Small intestine (tissue), 16 donors: ENCODE results near the gene ANKS1B. TPM values are rescaled to one million over a fixed set of nuclear protein-coding genes. Genes with fewer than 3 reads are reported as not detected.
"Not testable (repeated sequence)": the region's sequence is repeated elsewhere in the genome, so short reads cannot be mapped to it uniquely, and the experiment has no call there.

Experiments used
- DNase-seq, 2 donors: peaks; one replicate each; pipeline versions ENCODE4 v3.0.0 to v3.0.0-alpha.2; 2013
- FAIRE-seq: peaks from 2 replicates; lab custom pipeline; 2012; peaks lifted over from hg19 to GRCh38; lab: Jason Lieb, UNC
- H3K27ac ChIP-seq, 3 donors: one replicate each; pipeline ENCODE4 v1.5.1; 2013; ENCODE audit warnings: low read length in 2 of 3, mild to moderate bottlenecking in 2 of 3, control low read depth in 1 of 3, inconsistent platforms in 1 of 3, low read depth in 1 of 3, moderate library complexity in 1 of 3
- H3K27me3 ChIP-seq, 3 donors: one replicate each; pipeline ENCODE4 v1.6.1; 2013; ENCODE audit warnings: low read length in 3 of 3, inconsistent platforms in 1 of 3; ENCODE audit not compliant: control insufficient read depth in 3 of 3, insufficient read depth in 3 of 3
- H3K36me3 ChIP-seq, 3 donors: one replicate each; pipeline ENCODE4 v1.6.1; 2013; ENCODE audit warnings: low read length in 3 of 3, inconsistent platforms in 1 of 3, low read depth in 1 of 3, mild to moderate bottlenecking in 1 of 3, moderate library complexity in 1 of 3; ENCODE audit not compliant: control insufficient read depth in 3 of 3, insufficient read depth in 2 of 3
- H3K4me1 ChIP-seq, 3 donors: one replicate each; pipeline ENCODE4 v1.6.1; 2013; ENCODE audit warnings: low read length in 2 of 3, inconsistent platforms in 1 of 3, low read depth in 1 of 3, mild to moderate bottlenecking in 1 of 3, moderate library complexity in 1 of 3; ENCODE audit not compliant: control insufficient read depth in 3 of 3, insufficient read depth in 2 of 3
- H3K4me3 ChIP-seq, 3 donors: one replicate each; pipeline ENCODE4 v1.5.1; 2013; ENCODE audit warnings: low read length in 3 of 3, control low read depth in 1 of 3, inconsistent platforms in 1 of 3, low read depth in 1 of 3, mild to moderate bottlenecking in 1 of 3, moderate library complexity in 1 of 3
- H3K9me3 ChIP-seq, 2 donors: one replicate each; pipeline ENCODE4 v1.6.1; 2013; ENCODE audit warnings: low read depth in 1 of 2, low read length in 1 of 2; ENCODE audit not compliant: control insufficient read depth in 2 of 2, insufficient read depth in 1 of 2
- WGBS, 3 donors: extraction: QIAGEN DNeasy Blood & Tissue Kit; methylation state at CpG; one replicate each; pipeline ENCODE4 v1.1.7; 2013; 5-methylcytosine and 5-hydroxymethylcytosine counted together
- long read RNA-seq, 10 donors: transcript quantifications; one replicate each; lab custom pipeline, GENCODE V29; 2026
- polyA plus RNA-seq, 4 donors: library from polyadenylated mRNA; stranded (reverse) in 3 of 4; unstranded in 1 of 4; fragments of 200-250 nt in 3 of 4; fragments of 120-200 nt in 1 of 4; gene quantifications; one replicate each; pipeline versions ENCODE4 v1.2.1 to v1.2.3, GENCODE V29; 2013
- donor health status: healthy with polysubstance abuse.
- donor health status: control.
- donor health status: control.
- donor health status: Bipolar disorder and iron deficiency.
- donor health status: healthy.

The ANKS1B gene
- under 1 TPM in 2 of 4 donors, not detected in 2; 0.44 to 0.72 TPM for polyA plus RNA-seq
- long read RNA-seq, donor 1 = 0 reads
- long read RNA-seq, donor 2 = 0 reads
- long read RNA-seq, donor 3, partial matches to known transcripts = 7 of 7 reads
- long read RNA-seq, donor 3, other reads (novel, unspliced or antisense) = 0 of 7 reads
- long read RNA-seq, donor 4, partial matches to known transcripts = 15 of 15 reads
- long read RNA-seq, donor 4, other reads (novel, unspliced or antisense) = 0 of 15 reads
- long read RNA-seq, donor 5 = 0 reads
- long read RNA-seq, donor 6 = 0 reads
- long read RNA-seq, donor 7 = 0 reads
- long read RNA-seq, donor 8 = 0 reads
- long read RNA-seq, donor 9 = 0 reads
- long read RNA-seq, donor 10, partial matches to known transcripts = 0 of 1 reads
- long read RNA-seq, donor 10, other reads (novel, unspliced or antisense) = 0 of 1 reads

GRCh38 chr12:99984271-99985128, at the start of gene ANKS1B:
Gene ANKS1B, minus strand, starts transcription at chr12:99984936. Its CDS starts 699 bp downstream, at chr12:99984237.
- peaks cover 0 to 4% (median 2%) of the 10 kb centered on the region in 3 donors for H3K4me1 ChIP-seq
- peak within 1 kb of the TSS; percentile 4 to 56 (median 48) for H3K4me3 ChIP-seq
- H3K9me3 ChIP-seq = no peaks in the 10 kb centered on the region
- H3K27me3 ChIP-seq = peaks cover 3 to 22% (median 4%) of the 10 kb centered on the region in 3 donors
- no peak for FAIRE-seq
- DNase-seq = peak; percentile 11 to 58
- 1 to 2% (median 1%) methylated on average over 39 to 98 of the region's 98 CpGs for WGBS, 3 donors
- no peaks in the 10 kb centered on the region for H3K36me3 ChIP-seq
- no peak within 1 kb of the TSS for H3K27ac ChIP-seq

DNA sequence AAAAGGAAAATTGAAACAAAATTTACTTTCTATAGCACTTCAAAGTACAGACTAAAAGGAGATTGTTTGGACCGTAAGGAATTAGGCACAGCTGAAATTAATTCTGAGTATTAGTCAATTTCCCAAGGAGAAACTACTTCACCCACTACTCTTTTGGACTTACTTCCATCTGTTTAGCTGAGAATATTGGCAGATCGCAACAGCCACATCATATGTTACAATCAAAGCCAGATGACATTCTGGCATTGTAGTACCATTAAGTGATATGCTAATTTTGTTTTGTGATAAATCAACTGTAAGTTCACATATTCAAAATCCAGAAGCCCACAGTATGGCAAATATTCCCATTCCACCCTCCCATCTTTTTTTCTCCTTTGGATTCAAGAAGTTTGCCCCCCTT, 47.1 kb upstream of the ANKS1B start:
- no peaks in the 10 kb centered on the region for H3K9me3 ChIP-seq
- no peak overlapping the region for H3K4me3 ChIP-seq
- FAIRE-seq = no peak
- WGBS, 3 donors = 91 to 97% (median 97%) methylated on average over 2 of the region's 2 CpGs
- no peak for DNase-seq
- H3K27me3 ChIP-seq = no peaks in the 10 kb centered on the region
- H3K36me3 ChIP-seq = peaks cover 0 to 3% (median 0%) of the 10 kb centered on the region in 3 donors
- no peaks in the 10 kb centered on the region for H3K4me1 ChIP-seq
- no peak overlapping the region for H3K27ac ChIP-seq

DNA sequence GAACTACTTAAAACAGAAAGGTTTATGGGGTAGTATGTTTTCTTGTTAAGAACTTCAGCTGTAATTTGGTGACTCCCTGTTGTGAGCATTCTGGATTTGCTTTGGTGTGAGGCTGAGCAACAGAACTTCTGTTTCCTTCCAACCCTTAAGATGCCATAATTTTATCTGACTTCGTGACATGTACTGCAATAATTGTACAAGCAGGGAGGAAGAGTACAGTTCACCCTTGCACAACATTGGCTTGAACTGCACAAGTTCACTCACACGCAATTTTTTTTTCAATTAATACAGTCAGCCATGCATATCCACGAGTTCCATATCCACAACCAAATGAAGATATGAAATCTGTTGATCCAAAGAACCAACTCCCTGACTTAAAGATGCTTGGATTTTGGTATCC, 42.9 kb upstream of the ANKS1B start:
- FAIRE-seq (no peak), DNase-seq (no peak)
- Histone ChIP-seq H3K4me3 (no peak overlapping the region), H3K36me3 (no peaks in the 10 kb centered on the region), H3K4me1 (no peaks in the 10 kb centered on the region), H3K27me3 (no peaks in the 10 kb centered on the region), H3K9me3 (no peaks in the 10 kb centered on the region), H3K27ac (no peak overlapping the region)
- 65 to 81% (median 79%) methylated on average over 3 of the region's 3 CpGs for WGBS, 3 donors

DNA sequence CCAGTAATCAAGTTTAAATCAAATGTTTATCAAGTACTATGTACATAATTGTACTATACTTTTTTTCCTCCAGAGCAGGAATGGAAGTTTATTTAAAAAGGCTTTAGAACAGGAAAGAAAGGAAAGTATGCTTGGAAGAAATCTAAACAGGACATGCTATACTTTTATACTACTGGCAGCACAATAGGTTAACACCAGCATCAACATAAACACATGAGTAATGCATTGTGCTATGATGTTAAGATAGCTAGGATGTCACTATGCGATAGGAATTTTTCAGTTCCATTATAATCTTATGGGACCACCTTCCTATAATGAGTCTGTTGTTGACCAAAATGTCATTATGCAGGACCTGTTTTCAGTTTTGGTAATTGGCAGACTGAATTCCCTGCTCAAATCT, 41.5 kb upstream of the ANKS1B start:
- H3K4me1 ChIP-seq = no peaks in the 10 kb centered on the region
- H3K36me3 ChIP-seq = no peaks in the 10 kb centered on the region
- H3K9me3 ChIP-seq = no peaks in the 10 kb centered on the region
- WGBS, 3 donors = 88 to 100% (median 96%) methylated on average over 1 of the region's 1 CpG
- no peak for FAIRE-seq
- no peaks in the 10 kb centered on the region for H3K27me3 ChIP-seq
- no peak for DNase-seq
- no peak overlapping the region for H3K27ac ChIP-seq
- H3K4me3 ChIP-seq = no peak overlapping the region

- H3K27ac ChIP-seq = no peak overlapping the region
- no peak for DNase-seq
- no peak for FAIRE-seq
- H3K36me3 ChIP-seq = no peaks in the 10 kb centered on the region
- H3K27me3 ChIP-seq = no peaks in the 10 kb centered on the region
- no peaks in the 10 kb centered on the region for H3K4me1 ChIP-seq
- no peaks in the 10 kb centered on the region for H3K9me3 ChIP-seq
- WGBS, 3 donors = 77 to 88% (median 85%) methylated on average over 2 of the region's 2 CpGs
- H3K4me3 ChIP-seq = no peak overlapping the region
These were observed 40.3 kb upstream of the ANKS1B start for GRCh38 chr12:100024974-100025555.

GRCh38 chr12:100020370-100020769, 35.6 kb upstream of the ANKS1B start:
- Histone ChIP-seq H3K4me1 (no peaks in the 10 kb centered on the region), H3K9me3 (no peaks in the 10 kb centered on the region), H3K27me3 (no peaks in the 10 kb centered on the region), H3K27ac (no peak overlapping the region), H3K4me3 (no peak overlapping the region), H3K36me3 (no peaks in the 10 kb centered on the region)
- no peak for FAIRE-seq
- WGBS, 3 donors = 62 to 83% (median 63%) methylated on average over 1 of the region's 1 CpG
- no peak for DNase-seq

GRCh38 chr12:100017056-100017455, 32.3 kb upstream of the ANKS1B start:
- H3K9me3 ChIP-seq = no peaks in the 10 kb centered on the region
- H3K27me3 ChIP-seq = no peaks in the 10 kb centered on the region
- H3K27ac ChIP-seq = no peak overlapping the region
- no peak overlapping the region for H3K4me3 ChIP-seq
- no peaks in the 10 kb centered on the region for H3K36me3 ChIP-seq
- FAIRE-seq = no peak
- DNase-seq = no peak
- no peaks in the 10 kb centered on the region for H3K4me1 ChIP-seq
- 77 to 88% (median 77%) methylated on average over 3 of the region's 3 CpGs for WGBS, 3 donors

GRCh38 chr12:100016304-100016703, 31.6 kb upstream of the ANKS1B start:
- not testable (repeated sequence) for H3K4me1 ChIP-seq, DNase-seq, H3K27ac ChIP-seq, H3K9me3 ChIP-seq, H3K36me3 ChIP-seq, H3K27me3 ChIP-seq, FAIRE-seq, H3K4me3 ChIP-seq
- WGBS, 3 donors = 92 to 96% (median 96%) methylated on average over 4 of the region's 4 CpGs
